WERI-Rb-1 (cell line): ENCODE data around the gene MLPH.

Experiments used
- DNase-seq: peaks from one replicate; pipeline ENCODE4 v3.0.0-alpha.2; 2020
- H3K27ac ChIP-seq: fragments of 250-450 bp; sonication (Bioruptor Pico); 2 replicates; pipeline ENCODE4 v1.5.1; 2020; ENCODE audit warnings: mild to moderate bottlenecking, moderate library complexity
- H3K27me3 ChIP-seq: fragments of 250-450 bp; sonication (Bioruptor Pico); 2 replicates; pipeline ENCODE4 v1.5.1; 2021; ENCODE audit warnings: mild to moderate bottlenecking, low read depth, moderate library complexity; ENCODE audit not compliant: insufficient read depth, severe bottlenecking
- H3K36me3 ChIP-seq: fragments of 250-450 bp; sonication (Bioruptor Pico); 2 replicates; pipeline ENCODE4 v1.5.1; 2020; ENCODE audit warnings: mild to moderate bottlenecking, moderate library complexity
- H3K4me3 ChIP-seq: 2 replicates; pipeline ENCODE4 v1.5.1; 2011; ENCODE audit warnings: low read depth, mild to moderate bottlenecking, control low read depth, low read length
- H3K9me3 ChIP-seq: fragments of 250-450 bp; sonication (Bioruptor Pico); 2 replicates; pipeline ENCODE4 v1.5.1; 2021; ENCODE audit warnings: mild to moderate bottlenecking, moderate library complexity; ENCODE audit not compliant: severe bottlenecking
- TF ChIP-seq, protein P1 (sequence below): IDR thresholded peaks from 2 replicates; pipeline ENCODE4 v1.5.1; 2011; ENCODE audit warnings: low read depth, mild to moderate bottlenecking, control low read depth, inconsistent platforms, low read length

MLPH gene

DNA sequence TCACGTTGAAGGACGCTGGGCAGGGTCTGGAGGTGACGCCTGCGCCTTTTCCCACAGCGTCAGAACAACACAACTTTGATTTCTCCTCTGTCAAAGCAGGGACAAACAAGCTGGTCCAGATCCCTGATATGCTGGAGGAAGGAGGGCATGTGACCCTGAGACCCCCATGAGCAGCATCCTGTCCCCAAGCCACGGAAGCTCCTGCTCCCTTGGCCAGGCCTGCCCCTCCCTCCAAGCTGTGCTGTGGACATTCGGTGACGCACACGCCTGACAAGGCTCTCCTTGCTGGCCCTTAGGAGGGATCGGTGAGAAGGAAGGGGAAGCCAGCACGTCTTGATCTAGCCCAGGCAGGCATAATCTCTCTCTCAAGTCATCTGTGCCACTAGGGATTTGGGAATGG, 11.3 kb downstream of the MLPH start:
- H3K4me3 ChIP-seq = no peak overlapping the region
- no peak for DNase-seq
- no peaks in the 10 kb centered on the region for H3K9me3 ChIP-seq
- H3K36me3 ChIP-seq = no peaks in the 10 kb centered on the region
- peaks cover 97% of the 10 kb centered on the region for H3K27me3 ChIP-seq
- H3K27ac ChIP-seq = no peak overlapping the region
- TF ChIP-seq, protein P1, sequence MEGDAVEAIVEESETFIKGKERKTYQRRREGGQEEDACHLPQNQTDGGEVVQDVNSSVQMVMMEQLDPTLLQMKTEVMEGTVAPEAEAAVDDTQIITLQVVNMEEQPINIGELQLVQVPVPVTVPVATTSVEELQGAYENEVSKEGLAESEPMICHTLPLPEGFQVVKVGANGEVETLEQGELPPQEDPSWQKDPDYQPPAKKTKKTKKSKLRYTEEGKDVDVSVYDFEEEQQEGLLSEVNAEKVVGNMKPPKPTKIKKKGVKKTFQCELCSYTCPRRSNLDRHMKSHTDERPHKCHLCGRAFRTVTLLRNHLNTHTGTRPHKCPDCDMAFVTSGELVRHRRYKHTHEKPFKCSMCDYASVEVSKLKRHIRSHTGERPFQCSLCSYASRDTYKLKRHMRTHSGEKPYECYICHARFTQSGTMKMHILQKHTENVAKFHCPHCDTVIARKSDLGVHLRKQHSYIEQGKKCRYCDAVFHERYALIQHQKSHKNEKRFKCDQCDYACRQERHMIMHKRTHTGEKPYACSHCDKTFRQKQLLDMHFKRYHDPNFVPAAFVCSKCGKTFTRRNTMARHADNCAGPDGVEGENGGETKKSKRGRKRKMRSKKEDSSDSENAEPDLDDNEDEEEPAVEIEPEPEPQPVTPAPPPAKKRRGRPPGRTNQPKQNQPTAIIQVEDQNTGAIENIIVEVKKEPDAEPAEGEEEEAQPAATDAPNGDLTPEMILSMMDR = no peak

DNA sequence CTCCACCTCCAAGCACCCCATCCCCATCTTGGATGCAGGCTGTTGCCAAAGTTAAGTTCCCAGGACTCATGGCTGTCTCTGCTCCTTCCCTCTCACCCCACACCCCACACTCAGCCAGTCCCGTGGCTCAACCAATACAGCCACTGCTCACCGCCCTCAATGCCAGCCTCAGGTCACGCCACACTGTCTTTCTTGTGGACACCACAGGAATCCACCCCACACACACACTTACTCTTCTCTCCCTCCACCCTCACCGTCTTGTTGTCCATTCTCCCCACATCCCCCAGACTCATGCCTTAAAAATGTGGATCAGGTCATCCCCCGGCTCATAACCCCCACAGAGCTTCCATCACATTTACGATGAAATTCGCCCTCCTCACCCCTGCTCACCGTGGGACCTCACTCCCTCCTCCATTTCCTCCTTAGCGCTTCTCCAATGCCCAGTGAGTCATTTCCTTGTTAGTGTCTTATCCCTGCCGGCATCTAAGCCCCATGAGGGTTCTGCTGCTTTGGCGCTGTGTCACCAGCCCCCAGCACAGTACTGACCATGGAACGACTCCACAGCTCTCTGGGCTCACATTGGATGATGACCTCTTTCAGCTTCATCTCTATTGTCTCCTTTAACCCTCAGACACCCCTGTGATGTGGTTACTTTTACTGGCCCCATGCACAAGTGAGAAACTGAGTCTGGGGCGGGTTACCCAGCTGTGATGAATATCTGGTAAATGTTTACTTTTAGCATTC, 13.8 kb downstream of the MLPH start:
- H3K4me3 ChIP-seq = no peak overlapping the region
- no peak for DNase-seq
- TF ChIP-seq, protein P1 = no peak
- H3K36me3 ChIP-seq = no peaks in the 10 kb centered on the region
- H3K27ac ChIP-seq = no peak overlapping the region
- no peaks in the 10 kb centered on the region for H3K9me3 ChIP-seq
- peaks cover 97% of the 10 kb centered on the region for H3K27me3 ChIP-seq

DNA sequence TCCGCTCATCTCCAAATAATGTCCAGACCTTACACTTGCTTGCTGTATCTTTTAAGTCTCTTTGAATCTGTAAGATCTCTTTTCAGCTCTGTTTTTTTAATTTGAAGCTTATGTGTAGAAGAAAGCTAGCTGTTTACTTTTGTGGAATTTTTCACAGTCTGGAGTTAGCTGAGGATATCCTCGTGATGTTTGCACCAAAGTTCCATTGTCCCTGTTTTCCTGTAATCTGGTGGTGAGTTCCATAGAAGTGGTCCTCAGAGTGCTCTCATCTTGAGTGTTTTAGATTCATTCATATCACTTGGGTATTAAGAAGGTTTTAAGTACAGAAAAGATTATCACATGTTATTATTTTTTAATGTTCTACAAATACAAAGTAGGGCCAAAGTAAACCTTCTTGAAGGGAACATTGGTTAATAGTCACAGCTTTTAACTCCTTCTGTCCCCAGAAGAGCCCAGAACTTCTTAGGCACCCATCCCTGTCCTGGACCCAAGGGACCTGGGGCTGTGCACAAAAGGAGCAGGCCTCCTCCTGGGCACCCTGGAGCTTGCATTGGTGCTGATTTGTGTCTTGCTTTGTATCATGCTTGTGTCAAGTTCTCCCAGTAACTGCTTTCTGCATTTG, 15.0 kb downstream of the MLPH start:
- H3K36me3 ChIP-seq = no peaks in the 10 kb centered on the region
- no peak overlapping the region for H3K4me3 ChIP-seq
- H3K9me3 ChIP-seq = no peaks in the 10 kb centered on the region
- peaks cover 96% of the 10 kb centered on the region for H3K27me3 ChIP-seq
- TF ChIP-seq, protein P1 = no peak
- no peak overlapping the region for H3K27ac ChIP-seq
- DNase-seq = no peak

DNA sequence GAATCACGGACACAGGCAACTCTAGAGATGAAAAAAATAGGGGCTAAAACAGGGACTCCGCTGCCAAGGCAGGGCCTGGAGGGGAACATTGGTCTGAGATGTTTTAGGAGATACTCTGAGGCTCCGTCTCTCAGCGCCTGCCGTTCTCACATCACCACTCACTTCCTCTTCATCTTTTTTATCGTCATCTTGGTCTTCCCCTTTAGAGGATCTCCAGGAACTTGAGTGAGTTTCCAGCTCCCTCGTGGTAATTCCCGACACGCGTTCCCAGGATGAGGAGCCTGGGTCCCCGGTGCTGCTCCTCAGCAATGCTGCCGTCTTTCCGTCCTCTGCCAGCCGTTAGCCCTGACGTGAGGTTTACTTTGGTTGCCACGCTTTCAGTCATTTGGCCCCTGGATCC, 16.1 kb downstream of the MLPH start:
- TF ChIP-seq, protein P1 = no peak
- Histone ChIP-seq H3K9me3 (no peaks in the 10 kb centered on the region), H3K36me3 (no peaks in the 10 kb centered on the region), H3K27me3 (peaks cover 96% of the 10 kb centered on the region), H3K27ac (no peak overlapping the region), H3K4me3 (no peak overlapping the region)
- no peak for DNase-seq

DNA sequence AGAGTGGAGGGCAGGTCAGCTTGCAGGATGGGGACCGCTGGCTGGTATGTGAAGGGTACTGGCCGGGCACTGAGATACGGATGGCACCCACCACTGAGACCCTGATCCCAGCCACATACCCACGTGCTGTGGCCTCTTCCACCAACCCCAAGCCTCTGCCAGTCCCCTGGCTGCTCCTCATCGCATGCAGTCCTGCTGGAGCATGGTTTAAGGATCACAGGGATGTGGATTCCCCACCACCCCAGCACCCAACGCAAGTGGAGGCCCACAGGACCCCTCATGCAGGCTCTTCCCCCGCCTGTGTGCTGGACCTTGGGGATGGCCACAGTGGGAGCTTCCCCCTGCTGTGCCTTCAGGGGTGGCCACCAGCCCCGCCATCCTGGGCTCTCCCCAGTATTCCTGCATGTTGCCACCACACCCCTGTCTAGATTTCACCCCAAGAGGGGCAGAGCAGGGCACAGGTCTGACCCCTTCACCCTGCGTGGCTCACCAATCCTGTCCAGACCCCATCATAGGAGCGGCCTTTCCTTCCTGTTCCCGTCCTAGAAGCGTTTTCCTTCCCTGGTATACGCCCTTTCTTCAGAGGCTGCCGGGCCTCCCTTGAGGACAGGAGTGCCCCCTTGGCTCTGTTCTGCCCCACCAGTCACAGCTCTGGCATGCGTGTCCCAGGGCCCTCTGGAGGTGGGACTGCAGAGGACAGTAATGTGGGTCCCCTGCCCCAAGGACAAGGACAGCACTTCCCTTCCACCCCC, 18.3 kb downstream of the MLPH start:
- DNase-seq = no peak
- Histone ChIP-seq H3K27ac (no peak overlapping the region), H3K4me3 (no peak overlapping the region), H3K36me3 (no peaks in the 10 kb centered on the region), H3K9me3 (no peaks in the 10 kb centered on the region), H3K27me3 (peaks cover 96% of the 10 kb centered on the region)
- TF ChIP-seq, protein P1 = no peak
